Bronchial epithelial cell (primary cell): ENCODE data around the gene PRDX5. TPM values are rescaled to one million over a fixed set of nuclear protein-coding genes. Genes with fewer than 3 reads are reported as not detected.
A peak's percentile ranks its signal among the peaks of the same experiment; 100 is the strongest.

Experiments used
- DNase-seq: peaks from one replicate; pipeline ENCODE4 v3.0.0-alpha.2; 2010; ENCODE audit warnings: low read depth
- FAIRE-seq: peaks from 2 replicates; lab custom pipeline; 2011; peaks lifted over from hg19 to GRCh38; lab: Jason Lieb, UNC
- H3K27me3 ChIP-seq: 2 replicates; pipeline ENCODE4 v1.5.1; 2011; ENCODE audit warnings: low read length; ENCODE audit not compliant: control insufficient read depth, insufficient read depth
- H3K36me3 ChIP-seq: 2 replicates; pipeline ENCODE4 v1.5.1; 2011; ENCODE audit warnings: low read length; ENCODE audit not compliant: control insufficient read depth, insufficient read depth
- H3K4me3 ChIP-seq: 2 replicates; pipeline ENCODE4 v1.5.1; 2011; ENCODE audit warnings: mild to moderate bottlenecking, low read depth, low read length, control low read depth
- CTCF ChIP-seq: IDR thresholded peaks from 2 replicates; pipeline ENCODE4 v1.5.1; 2011; ENCODE audit warnings: mild to moderate bottlenecking, moderate library complexity, low read length, control low read depth, inconsistent platforms; ENCODE audit not compliant: insufficient read depth, severe bottlenecking
- total RNA-seq: library from RNA; depleted of rRNA; stranded (reverse); fragments of >200 nt; gene quantifications from 2 replicates; pipeline ENCODE4 v1.2.1, GENCODE V29; 2014

PRDX5 gene
- total RNA-seq: 649 and 769 TPM in 2 replicates

- peak within 1 kb of the TSS; percentile 76 for H3K4me3 ChIP-seq
- peak; percentile 65 for TF ChIP-seq CTCF
- peaks cover 26% of the 10 kb centered on the region for H3K36me3 ChIP-seq
- no peak for FAIRE-seq
- no peaks in the 10 kb centered on the region for H3K27me3 ChIP-seq
- DNase-seq: peak; percentile 91
Observed at GRCh38 chr11:64317961-64318765, at the start of gene PRDX5. TSS of gene PRDX5 (plus strand) at chr11:64318121. CDS start at chr11:64318216, 95 bp downstream.

- TF ChIP-seq CTCF: no peak
- FAIRE-seq (no peak), DNase-seq (peak; percentile 25)
- no peaks in the 10 kb centered on the region for H3K27me3 ChIP-seq
- peaks cover 22% of the 10 kb centered on the region for H3K36me3 ChIP-seq
- H3K4me3 ChIP-seq: peak overlapping the region; percentile 58
Observed at GRCh38 chr11:64268893-64269539, 48.9 kb upstream of the PRDX5 start.

GRCh38 chr11:64269540-64270220 lies 48.2 kb upstream of the PRDX5 start:
- peak; percentile 10 for TF ChIP-seq CTCF
- peak overlapping the region; percentile 73 for H3K4me3 ChIP-seq
- no peak for FAIRE-seq

GRCh38 chr11:64275031-64275800 lies 42.7 kb upstream of the PRDX5 start:
- Histone ChIP-seq H3K36me3 (peaks cover 10% of the 10 kb centered on the region), H3K27me3 (no peaks in the 10 kb centered on the region), H3K4me3 (no peak overlapping the region)
- DNase-seq: no peak
- TF ChIP-seq CTCF: no peak
- FAIRE-seq: no peak

More at GRCh38 chr11:64269540-64270220, 48.2 kb upstream of the PRDX5 start:
- Histone ChIP-seq H3K36me3 (peaks cover 16% of the 10 kb centered on the region), H3K27me3 (no peaks in the 10 kb centered on the region)
- peak; percentile 98 for DNase-seq

- DNase-seq (no peak), FAIRE-seq (no peak)
- no peak overlapping the region for H3K4me3 ChIP-seq
- H3K36me3 ChIP-seq: peaks cover 10% of the 10 kb centered on the region
- TF ChIP-seq CTCF: no peak
- H3K27me3 ChIP-seq: no peaks in the 10 kb centered on the region
Observed at GRCh38 chr11:64275841-64276240, 42.1 kb upstream of the PRDX5 start.
